M059J (cell line): ENCODE measurements around the gene GRK7. TPM values are rescaled to one million over a fixed set of nuclear protein-coding genes. Genes with fewer than 3 reads are reported as not detected.
"Not testable (repeated sequence)": the region's sequence is repeated elsewhere in the genome, so short reads cannot be mapped to it uniquely, and the experiment has no call there.

Source experiments
- DNase-seq: peaks from one replicate; pipeline ENCODE4 v3.0.0-alpha.2; 2012; ENCODE audit warnings: low read depth
- total RNA-seq: library from RNA; depleted of rRNA; stranded (reverse); fragments of >200 nt; shearing (Covaris generic); gene quantifications from 2 replicates; pipeline ENCODE4 v1.2.3, GENCODE V29; 2014

Gene GRK7
- total RNA-seq, 1 experiment from 2014 or later = not detected

GRCh38 chr3:141762552-141762951 is 656 bp upstream of the GRK7 start:
- not testable (repeated sequence) for DNase-seq

DNA sequence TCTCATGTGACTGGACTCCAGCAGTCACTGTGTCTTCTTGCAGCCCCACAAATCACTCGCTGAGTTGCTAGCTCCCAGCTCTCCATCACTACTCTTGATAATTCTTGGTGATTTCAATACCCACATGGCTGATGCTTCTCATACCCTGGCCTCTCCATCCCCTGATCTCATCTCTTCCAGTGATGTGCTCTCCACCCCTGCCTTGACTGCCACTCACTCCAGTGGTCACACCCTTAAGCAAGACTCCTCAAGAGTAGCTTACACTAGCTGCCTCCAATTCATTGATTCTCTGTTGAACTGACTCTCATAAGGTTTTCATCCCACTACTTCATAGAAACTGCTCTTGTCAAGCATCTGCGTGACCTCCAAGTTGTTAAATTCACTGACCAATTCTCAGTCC is 837 bp downstream of the GRK7 start:
- no peak for DNase-seq

DNA sequence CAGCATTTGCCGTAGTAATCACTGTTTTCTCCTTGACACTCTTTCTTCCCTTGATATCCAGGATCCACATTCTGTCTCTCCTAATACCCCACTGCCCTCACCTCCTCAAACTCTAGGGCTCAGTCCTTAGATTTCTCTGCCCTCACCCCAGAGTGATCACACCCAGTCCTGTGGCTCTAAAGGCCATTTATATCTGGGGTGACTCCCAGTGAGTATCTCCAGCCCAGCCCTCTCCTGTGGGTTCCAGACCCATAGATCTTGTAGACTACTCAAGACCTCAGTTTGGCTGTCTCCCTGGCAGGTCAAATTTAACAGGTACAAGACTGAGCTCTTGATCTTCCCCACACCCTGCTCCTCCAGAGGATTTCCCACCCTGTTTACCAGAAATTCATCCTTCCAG is 1.3 kb downstream of the GRK7 start:
- no peak for DNase-seq

DNA sequence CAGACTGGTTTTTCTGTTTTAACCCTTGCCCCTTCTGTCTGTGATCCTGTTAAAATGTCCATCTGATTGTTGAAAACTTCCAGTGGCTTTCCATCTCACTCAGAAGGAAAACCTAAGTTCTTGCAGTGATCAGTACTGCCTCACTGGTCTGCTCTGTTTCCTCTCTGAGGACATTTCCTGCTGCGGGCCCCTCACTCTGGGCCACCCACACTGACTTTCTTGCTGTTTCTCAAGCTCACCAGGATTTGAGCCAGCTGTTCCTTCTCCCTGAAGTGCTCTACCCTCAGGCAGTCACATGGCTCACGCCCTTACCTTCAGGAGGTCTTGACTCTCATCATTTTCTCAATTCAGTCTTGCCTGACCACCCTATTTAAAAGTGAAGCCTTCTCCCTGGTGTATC is 1.8 kb downstream of the GRK7 start:
- DNase-seq = no peak

DNA sequence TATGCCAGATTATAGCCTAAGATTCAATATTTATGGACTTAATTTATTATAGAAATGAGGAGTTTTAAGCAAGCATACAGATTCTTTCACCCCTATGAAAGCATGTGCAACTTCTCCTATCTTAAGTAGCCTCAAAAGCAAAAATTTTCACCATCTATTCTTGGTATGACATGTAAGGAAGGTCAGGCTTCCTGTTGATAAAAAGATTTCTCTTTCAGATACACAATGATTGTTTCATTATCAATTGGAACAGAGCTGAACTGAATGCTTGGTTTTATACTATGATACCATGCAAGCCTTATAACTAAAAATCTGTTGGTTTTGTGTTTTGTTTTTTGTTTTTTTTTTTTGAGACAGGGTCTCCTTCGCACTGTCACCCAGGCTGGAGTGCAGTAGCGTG is 3.9 kb downstream of the GRK7 start:
- DNase-seq = no peak

GRCh38 chr3:141769221-141769894 is 6.2 kb downstream of the GRK7 start:
- DNase-seq = no peak

GRCh38 chr3:141773676-141774075 is 10.5 kb downstream of the GRK7 start:
- DNase-seq = no peak

- DNase-seq = no peak
Measured at GRCh38 chr3:141776376-141776775, 13.2 kb downstream of the GRK7 start.

GRCh38 chr3:141776885-141777284 is 13.7 kb downstream of the GRK7 start:
- no peak for DNase-seq

- no peak for DNase-seq
Measured at GRCh38 chr3:141777957-141778813, 15.0 kb downstream of the GRK7 start.

DNA sequence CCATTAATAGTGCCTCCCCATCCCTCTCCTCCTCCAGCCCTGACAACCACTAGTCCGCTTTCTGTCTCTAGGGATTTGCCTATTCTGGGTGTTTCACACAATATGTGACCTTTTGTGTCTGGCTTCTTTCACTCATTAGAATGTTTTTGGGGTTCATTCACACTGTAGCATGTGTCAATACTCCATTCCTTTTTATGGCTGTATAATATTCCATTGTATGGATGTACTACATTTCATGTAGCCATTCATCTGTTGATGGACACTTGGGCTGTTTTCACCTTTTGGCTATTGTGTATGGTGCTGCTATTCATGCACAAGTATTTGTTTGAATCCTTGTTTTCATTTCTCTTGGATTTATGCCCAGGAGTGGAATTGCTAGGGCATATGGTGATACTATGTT is 16.5 kb downstream of the GRK7 start:
- no peak for DNase-seq

GRCh38 chr3:141782386-141782932 is 19.3 kb downstream of the GRK7 start:
- peak; percentile 28 for DNase-seq

GRCh38 chr3:141783632-141784031 is 20.4 kb downstream of the GRK7 start:
- no peak for DNase-seq

DNA sequence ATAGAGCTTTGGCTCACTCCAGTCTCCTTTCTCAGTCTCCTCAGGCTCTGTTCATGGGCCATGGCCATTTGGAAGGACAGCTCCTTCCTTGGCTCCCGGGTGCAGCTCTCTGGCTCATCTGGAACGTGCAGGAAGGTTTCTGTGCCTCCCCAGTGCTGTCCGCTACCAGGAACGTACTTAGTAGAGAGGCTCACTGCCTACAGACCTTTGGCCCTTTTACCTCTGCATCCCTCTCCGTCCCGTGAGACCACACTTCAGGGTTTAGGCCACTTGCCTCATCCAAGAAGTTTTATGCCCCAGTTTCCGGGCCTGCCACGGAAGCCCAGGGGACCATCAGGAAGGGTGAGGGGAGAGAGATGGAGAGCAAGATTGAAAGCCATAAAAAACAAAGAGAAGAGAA is 20.9 kb downstream of the GRK7 start:
- no peak for DNase-seq

- no peak for DNase-seq
Measured at GRCh38 chr3:141784531-141784930, 21.3 kb downstream of the GRK7 start.

DNA sequence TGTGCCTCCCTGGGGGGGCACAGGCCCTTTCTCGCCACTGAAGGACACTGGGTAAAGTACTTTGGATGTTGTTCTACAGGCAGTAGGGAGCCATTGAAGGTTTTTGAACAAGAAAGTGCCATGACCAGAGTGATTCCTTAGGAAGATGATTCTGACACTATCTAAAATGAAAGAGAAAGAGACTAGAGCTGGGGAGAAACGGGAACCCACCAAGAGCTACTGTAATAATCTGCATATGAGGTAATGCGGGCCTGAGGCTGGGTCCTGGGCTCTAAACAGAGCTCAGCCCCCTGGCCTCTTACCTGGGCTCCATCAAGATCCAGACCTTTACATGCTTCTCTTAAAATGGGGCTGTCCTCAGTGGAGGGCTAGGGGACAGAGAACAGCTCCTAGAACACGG is 24.9 kb downstream of the GRK7 start:
- no peak for DNase-seq

GRCh38 chr3:141788750-141789149 is 25.5 kb downstream of the GRK7 start:
- DNase-seq = not testable (repeated sequence)

DNA sequence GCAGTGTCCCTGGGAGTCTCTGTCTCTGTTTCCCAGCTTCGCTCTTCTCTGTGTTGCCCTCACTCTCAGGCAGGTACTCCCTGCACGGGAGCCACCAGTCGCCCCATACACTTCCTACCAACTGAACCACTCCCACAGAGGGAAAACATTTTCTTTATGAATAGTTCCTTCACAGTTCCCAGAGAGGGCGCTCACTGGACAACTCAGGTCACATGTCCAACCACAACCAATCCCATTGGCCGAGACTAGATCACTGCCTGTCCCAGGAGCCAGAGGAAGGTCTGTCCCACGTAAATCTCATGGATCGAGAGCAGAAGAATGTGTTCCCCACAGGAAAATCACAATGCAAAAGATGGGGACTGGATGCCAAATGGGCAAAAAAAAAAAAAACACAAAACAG is 26.1 kb downstream of the GRK7 start:
- peak; percentile 33 for DNase-seq

DNA sequence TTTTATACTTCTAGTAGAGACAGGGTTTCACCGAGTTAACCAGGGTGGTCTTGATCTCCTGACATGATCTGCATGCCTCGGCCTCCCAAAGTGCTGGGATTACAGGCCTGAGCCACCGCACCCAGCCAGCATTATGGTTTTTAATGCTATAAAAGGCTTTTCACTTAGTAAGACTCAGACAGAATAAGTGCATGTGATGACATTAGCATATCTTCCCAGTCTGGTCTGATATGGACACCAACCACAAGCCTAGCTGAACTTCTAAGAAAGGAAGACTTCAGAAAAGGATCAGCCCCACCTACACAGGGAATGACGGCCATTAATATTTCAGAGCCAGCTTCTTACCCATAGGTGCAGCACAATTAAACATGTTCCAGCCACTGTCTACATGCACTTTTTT is 27.0 kb downstream of the GRK7 start:
- no peak for DNase-seq

DNA sequence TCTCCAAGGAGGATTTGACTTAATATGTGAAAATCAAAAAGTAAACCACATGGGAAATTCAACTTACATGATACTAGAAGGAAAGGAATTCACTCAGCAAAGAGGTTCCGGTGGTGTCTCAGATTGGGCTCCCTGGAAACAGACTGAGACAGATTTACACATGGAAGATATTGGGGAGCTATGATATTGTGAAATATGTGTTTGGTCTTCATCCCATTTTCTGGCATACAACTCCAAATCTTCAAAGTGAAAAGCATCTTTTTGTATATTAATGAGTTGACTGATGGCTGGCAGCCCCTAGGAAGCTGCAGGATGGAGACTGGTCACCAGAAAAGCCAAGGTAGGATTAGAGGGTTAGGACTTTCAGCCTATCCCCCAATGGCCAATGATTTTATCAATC is 29.3 kb downstream of the GRK7 start:
- no peak for DNase-seq

- DNase-seq = no peak
Measured at GRCh38 chr3:141793476-141794260, 30.5 kb downstream of the GRK7 start.

DNA sequence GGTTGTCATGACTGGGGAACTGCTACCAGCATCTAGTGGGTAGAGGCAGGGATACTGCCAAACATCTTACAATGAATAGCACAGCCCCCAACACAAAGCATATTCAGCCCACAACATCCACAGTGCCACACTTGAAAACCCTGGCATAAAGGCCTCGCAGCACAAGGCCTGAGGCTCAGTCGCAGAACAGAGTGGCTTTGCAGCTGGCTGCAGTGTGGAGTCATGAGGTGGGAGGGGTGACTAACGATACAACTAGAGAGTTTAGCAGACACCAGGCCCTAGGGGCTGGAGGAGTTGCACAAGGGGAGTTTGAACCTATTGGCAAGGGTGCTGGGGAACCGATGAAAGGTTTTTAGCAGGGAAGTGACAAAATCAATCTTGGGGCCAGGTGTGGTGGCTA is 32.1 kb downstream of the GRK7 start:
- no peak for DNase-seq
